Esophagus muscularis mucosa (tissue), 4 donors: Measurements from ENCODE around the gene MME. TPM values are rescaled to one million over a fixed set of nuclear protein-coding genes. Genes with fewer than 3 reads are reported as not detected.

Experiments
- DNase-seq: peaks from one replicate; pipeline ENCODE4 v3.0.0-alpha.2; 2017; ENCODE audit errors: extremely low spot score
- H3K27ac ChIP-seq, 4 donors: fragments of 200-600 bp; sonication (generic); replicated peaks in 1 of 4; 1 replicate in 3 of 4; 2 replicates in 1 of 4; pipeline ENCODE4 v1.5.1; 2016 to 2019; ENCODE audit warnings: mild to moderate bottlenecking in 1 of 4
- H3K27me3 ChIP-seq, 4 donors: fragments of 200-600 bp; sonication (generic); one replicate each; pipeline versions ENCODE4 v1.5.1 to v1.6.0; 2016 to 2019
- H3K36me3 ChIP-seq, 4 donors: fragments of 200-600 bp; sonication (generic); one replicate each; pipeline ENCODE4 v1.5.1; 2016 to 2019
- H3K4me1 ChIP-seq, 4 donors: fragments of 200-600 bp; sonication (generic); one replicate each; pipeline ENCODE4 v1.5.1; 2016 to 2019
- H3K4me3 ChIP-seq, 4 donors: fragments of 200-600 bp; sonication (generic); 1 replicate in 2 of 4; 2 replicates in 2 of 4; pipeline ENCODE4 v1.5.1; 2016 to 2019; ENCODE audit warnings: mild to moderate bottlenecking in 4 of 4, moderate library complexity in 1 of 4
- H3K9me3 ChIP-seq, 4 donors: fragments of 200-600 bp; sonication (generic); 1 replicate in 3 of 4; 2 replicates in 1 of 4; pipeline ENCODE4 v1.5.1; 2016 to 2019
- CTCF ChIP-seq, 3 experiments: fragments of 200-600 bp in 2 of 3; fragments of 450-650 bp in 1 of 3; sonication (generic) in 2 of 3; IDR thresholded peaks; one replicate each; pipeline ENCODE4 v1.5.1; 2017 to 2019; ENCODE audit warnings: antibody characterized with exemption in 3 of 3, mild to moderate bottlenecking in 2 of 3, moderate library complexity in 1 of 3
- EP300 ChIP-seq: sonication (generic); formaldehyde crosslinking; IDR thresholded peaks from one replicate; pipeline ENCODE4 v1.6.1; 2017; ENCODE audit warnings: antibody characterized with exemption
- POLR2A ChIP-seq: fragments of 450-650 bp; IDR thresholded peaks from one replicate; pipeline ENCODE4 v1.6.1; 2017; ENCODE audit warnings: antibody characterized with exemption, moderate library complexity, mild to moderate bottlenecking, low read depth
- POLR2AphosphoS5 ChIP-seq, 2 donors: sonication (generic); formaldehyde crosslinking; IDR thresholded peaks; one replicate each; pipeline ENCODE4 v1.6.1; 2017; ENCODE audit warnings: antibody characterized with exemption in 2 of 2
- WGBS: methylation state at CpG from one replicate; pipeline ENCODE4 v1.1.5; 2018; 5-methylcytosine and 5-hydroxymethylcytosine counted together
- intact Hi-C: fragments of 100-400 bp; cut with DNase I; formaldehyde crosslinking; loops from one replicate; pipeline ENCODE4 v1.15.1; 2023
- total RNA-seq, 4 donors: library from RNA; depleted of rRNA; stranded (reverse); fragments of >200 nt; gene quantifications; one replicate each; pipeline versions ENCODE4 v1.1.0 to v1.2.1, GENCODE V29; 2016

MME gene
- total RNA-seq, 4 donors from 2014 or later: 1.7 to 6.5 (median 4.5) TPM

- H3K27me3 ChIP-seq: peaks cover 0 to 6% (median 0%) of the 10 kb centered on the region in 4 donors
- intact Hi-C loops: no loop called here
- H3K9me3 ChIP-seq: no peaks in the 10 kb centered on the region
- DNase-seq: no peak
- H3K27ac ChIP-seq: no peak overlapping the region
- TF ChIP-seq CTCF (IDR thresholded peaks at IDR 0.05) (no peak), POLR2A (no peak), EP300 (no peak), POLR2AphosphoS5 (IDR thresholded peaks at IDR 0.05) (no peak)
- H3K36me3 ChIP-seq: no peaks in the 10 kb centered on the region
- H3K4me3 ChIP-seq: no peak overlapping the region
- no peaks in the 10 kb centered on the region for H3K4me1 ChIP-seq
- WGBS: 92% methylated on average over 7 of the region's 7 CpGs
Observed at GRCh38 chr3:155089495-155089894, 9.4 kb downstream of the MME start.

GRCh38 chr3:155093261-155093660, 13.1 kb downstream of the MME start:
- no peak for TF ChIP-seq CTCF (IDR thresholded peaks at IDR 0.05)
- no peak for TF ChIP-seq POLR2A
- TF ChIP-seq POLR2AphosphoS5 (IDR thresholded peaks at IDR 0.05): no peak
- TF ChIP-seq EP300: no peak
- no peaks in the 10 kb centered on the region for H3K4me1 ChIP-seq
- DNase-seq: no peak
- H3K36me3 ChIP-seq: no peaks in the 10 kb centered on the region
- 83% methylated on average over 7 of the region's 7 CpGs for WGBS
- no peak overlapping the region for H3K4me3 ChIP-seq
- intact Hi-C loops: no loop called here
- H3K27ac ChIP-seq: no peak overlapping the region
- no peaks in the 10 kb centered on the region for H3K9me3 ChIP-seq
- H3K27me3 ChIP-seq: no peaks in the 10 kb centered on the region

- no peak for DNase-seq
- 90% methylated on average over 4 of the region's 4 CpGs for WGBS
- Histone ChIP-seq H3K27me3 (no peaks in the 10 kb centered on the region), H3K9me3 (no peaks in the 10 kb centered on the region), H3K4me1 (no peaks in the 10 kb centered on the region), H3K4me3 (no peak overlapping the region), H3K27ac (no peak overlapping the region), H3K36me3 (no peaks in the 10 kb centered on the region)
- intact Hi-C loops: no loop called here
- TF ChIP-seq POLR2A (no peak), EP300 (no peak), POLR2AphosphoS5 (IDR thresholded peaks at IDR 0.05) (no peak), CTCF (IDR thresholded peaks at IDR 0.05) (no peak)
Observed at GRCh38 chr3:155096303-155097008, 16.3 kb downstream of the MME start.

GRCh38 chr3:155097009-155097349, 16.9 kb downstream of the MME start:
- Histone ChIP-seq H3K4me1 (no peaks in the 10 kb centered on the region), H3K27ac (no peak overlapping the region), H3K4me3 (no peak overlapping the region), H3K36me3 (no peaks in the 10 kb centered on the region), H3K9me3 (no peaks in the 10 kb centered on the region), H3K27me3 (no peaks in the 10 kb centered on the region)
- TF ChIP-seq POLR2AphosphoS5 (IDR thresholded peaks at IDR 0.05) (no peak), CTCF (IDR thresholded peaks at IDR 0.05) (no peak), POLR2A (no peak), EP300 (no peak)
- intact Hi-C loops: no loop called here
- DNase-seq: no peak
- 92% methylated on average over 2 of the region's 2 CpGs for WGBS

- Histone ChIP-seq H3K9me3 (no peaks in the 10 kb centered on the region), H3K27ac (no peak overlapping the region), H3K36me3 (no peaks in the 10 kb centered on the region), H3K27me3 (no peaks in the 10 kb centered on the region), H3K4me1 (no peaks in the 10 kb centered on the region), H3K4me3 (no peak overlapping the region)
- intact Hi-C loops: no loop called here
- WGBS: 37% methylated on average over 2 of the region's 2 CpGs
- TF ChIP-seq POLR2AphosphoS5 (IDR thresholded peaks at IDR 0.05): no peak
- TF ChIP-seq POLR2A: no peak
- TF ChIP-seq EP300: no peak
- no peak for TF ChIP-seq CTCF (IDR thresholded peaks at IDR 0.05)
- no peak for DNase-seq
Observed at GRCh38 chr3:155101398-155101797, 21.3 kb downstream of the MME start.
